Heart right ventricle (tissue), 16 donors: ENCODE data around the gene IL36B. TPM values are rescaled to one million over a fixed set of nuclear protein-coding genes. Genes with fewer than 3 reads are reported as not detected.

Experiments used
- ATAC-seq, 8 donors: fragments of 200-7000 bp; cut with Tn5 transposase; one replicate each; pipeline ENCODE4 v1.9.1; 2020; ENCODE audit warnings: mild to moderate bottlenecking in 8 of 8, moderate library complexity in 8 of 8, moderate number of reproducible peaks in 1 of 8
- DNase-seq, 2 donors: peaks; one replicate each; pipeline ENCODE4 v3.0.0-alpha.2; 2020
- H3K27ac ChIP-seq, 10 donors: fragments of 200-600 bp; sonication (generic) in 2 of 10; one replicate each; pipeline versions ENCODE4 v1.5.0 to v1.8.0; 2020 to 2022; ENCODE audit warnings: mild to moderate bottlenecking in 3 of 10
- H3K27me3 ChIP-seq, 7 donors: fragments of 200-600 bp; one replicate each; pipeline ENCODE4 v1.8.0; 2021 to 2022; ENCODE audit warnings: mild to moderate bottlenecking in 2 of 7
- H3K36me3 ChIP-seq, 9 donors: fragments of 200-600 bp; sonication (generic) in 1 of 9; one replicate each; pipeline versions ENCODE4 v1.5.0 to v1.8.0; 2020 to 2022; ENCODE audit warnings: mild to moderate bottlenecking in 2 of 9
- H3K4me1 ChIP-seq, 9 donors: fragments of 200-600 bp; sonication (generic) in 1 of 9; one replicate each; pipeline versions ENCODE4 v1.5.0 to v1.8.0; 2020 to 2022; ENCODE audit warnings: mild to moderate bottlenecking in 4 of 9
- H3K4me3 ChIP-seq, 10 donors: fragments of 200-600 bp; sonication (generic) in 2 of 10; one replicate each; pipeline versions ENCODE4 v1.5.0 to v1.8.0; 2020 to 2022; ENCODE audit warnings: mild to moderate bottlenecking in 7 of 10, moderate library complexity in 2 of 10
- H3K9me3 ChIP-seq, 11 donors: fragments of 200-600 bp in 10 of 11; sonication (generic) in 2 of 11; one replicate each; pipeline versions ENCODE4 v1.5.0 to v1.8.0; 2013 to 2022; ENCODE audit warnings: mild to moderate bottlenecking in 2 of 11, control low read depth in 1 of 11, moderate library complexity in 1 of 11
- CTCF ChIP-seq, 9 donors: fragments of 200-600 bp; sonication (generic) in 2 of 9; IDR thresholded peaks; one replicate each; pipeline versions ENCODE4 v1.5.0 to v1.8.0; 2021 to 2022; ENCODE audit warnings: antibody characterized with exemption in 9 of 9, mild to moderate bottlenecking in 5 of 9, moderate library complexity in 1 of 9
- WGBS, 2 donors: extraction: QIAGEN DNeasy Blood & Tissue Kit; methylation state at CpG; one replicate each; pipeline ENCODE4 v1.1.7; 2013; ENCODE audit warnings: inconsistent platforms in 1 of 2; 5-methylcytosine and 5-hydroxymethylcytosine counted together
- intact Hi-C, 10 donors: fragments of 100-400 bp; cut with DNase I; formaldehyde crosslinking; loops; one replicate each; pipeline versions ENCODE4 v1.11.1 to v1.14.2; 2022
- polyA plus RNA-seq, 2 donors: library from polyadenylated mRNA; stranded (reverse); fragments of 200-250 nt; gene quantifications; one replicate each; pipeline ENCODE4 v1.2.3, GENCODE V29; 2013
- total RNA-seq, 10 donors: library from RNA; stranded (reverse); fragmentation: NEBNext Ultra II Directional in 3 of 10; extraction: Animal tissue kit (Norgen Biotek cat#: 25700) in 3 of 10; gene quantifications; one replicate each; pipeline versions ENCODE4 v1.2.1 to v1.2.4, GENCODE V29; 2021 to 2023
- donor health status: Arrhythmogenic right ventricular cardiomyopathy.
- donor health status: ischemic (EF 13 %, LVEDD 7.1; RV severe dilation, severe dysfunction).
- donor health status: healthy with polysubstance abuse.
- donor health status: DM: no; HTN: yes; CAD: no.
- donor health status: DM: no; HTN: no; CAD: no.
- donor health status: ischemic (EF 25% LVEDD 6.9; RV normal size, moderate dysfunction).
- donor health status: ischemic (EF 25% LVEDD 5.7; RV mildly dilated, moderate dysfunction).
- donor health status: healthy.
- donor health status: DM: yes; HTN: yes; CAD: no.
- donor health status: Ischemic cardiomyopathy.
- donor health status: ischemic (EF 35%, LVEDD 5.7; RV mildly dilated, moderate dysfunction).
- donor health status: nonischemic (EF 11% LVEDD 7.7; RV severe dilation, severe dysfunction).
- donor health status: DM: yes; HTN: yes; CAD: no.
- donor health status: PGD.
- donor health status: ischemic (EF 29% LVEDD 5.4; RV normal size, mild dysfunction).
- donor health status: nonischemic (EF 23%, LVEDD 6.1; RV moderate dilation, normal function).

IL36B gene
- total and polyA plus RNA-seq, 12 donors: not detected

- DNase-seq: no peak
- intact Hi-C loops: no loop called here
- ATAC-seq: no peak
- H3K4me1 ChIP-seq: no peaks in the 10 kb centered on the region
- no peaks in the 10 kb centered on the region for H3K36me3 ChIP-seq
- WGBS, 2 donors: 85% methylated on average over 5 of the region's 5 CpGs
- peaks cover 0 to 8% (median 0%) of the 10 kb centered on the region in 7 donors for H3K27me3 ChIP-seq
- no peak overlapping the region for H3K27ac ChIP-seq
- no peak for TF ChIP-seq CTCF (IDR thresholded peaks at IDR 0.05)
- H3K4me3 ChIP-seq: no peak overlapping the region
- H3K9me3 ChIP-seq: no peaks in the 10 kb centered on the region
These were observed 11.6 kb upstream of the IL36B start for GRCh38 chr2:113064281-113064680.

- intact Hi-C loops: no loop called here
- Histone ChIP-seq H3K36me3 (no peaks in the 10 kb centered on the region), H3K4me3 (no peak overlapping the region), H3K27ac (no peak overlapping the region), H3K9me3 (no peaks in the 10 kb centered on the region), H3K4me1 (no peaks in the 10 kb centered on the region), H3K27me3 (peaks cover 0 to 8% (median 0%) of the 10 kb centered on the region in 7 donors)
- no peak for TF ChIP-seq CTCF (IDR thresholded peaks at IDR 0.05)
- no peak for ATAC-seq
- WGBS, 2 donors: 87% methylated on average over 18 of the region's 18 CpGs
- DNase-seq: no peak
These were observed 9.5 kb upstream of the IL36B start for GRCh38 chr2:113061896-113062770.

DNA sequence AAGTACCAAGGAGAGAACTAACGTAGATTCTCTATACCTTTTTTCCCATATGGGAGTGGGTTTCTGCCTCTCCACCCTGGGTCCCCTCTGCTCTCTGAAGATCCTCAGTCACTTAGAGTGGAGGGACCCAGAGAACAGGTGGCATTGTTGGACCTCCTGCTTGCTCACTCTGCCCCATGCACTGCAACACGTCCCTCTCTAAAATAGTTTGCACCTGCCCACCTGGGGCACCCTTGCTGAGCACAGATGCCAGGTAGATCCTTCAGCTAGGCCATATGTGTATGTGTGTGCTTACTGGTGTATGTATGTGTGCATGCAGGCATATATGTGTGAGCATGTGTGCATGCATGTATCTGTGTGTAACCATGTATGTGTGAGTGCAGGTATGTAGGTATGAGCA is 8.6 kb upstream of the IL36B start:
- Histone ChIP-seq H3K4me3 (no peak overlapping the region), H3K27me3 (peaks cover 0 to 8% (median 0%) of the 10 kb centered on the region in 7 donors), H3K4me1 (no peaks in the 10 kb centered on the region), H3K36me3 (no peaks in the 10 kb centered on the region), H3K9me3 (peaks cover 0 to 4% (median 0%) of the 10 kb centered on the region in 11 donors), H3K27ac (no peak overlapping the region)
- no peak for DNase-seq
- intact Hi-C loops: no loop called here
- 58 to 66% methylated on average over 2 of the region's 2 CpGs for WGBS, 2 donors
- TF ChIP-seq CTCF (IDR thresholded peaks at IDR 0.05): no peak
- no peak for ATAC-seq

GRCh38 chr2:113060796-113061195 is 8.1 kb upstream of the IL36B start:
- H3K27me3 ChIP-seq: peaks cover 0 to 8% (median 0%) of the 10 kb centered on the region in 7 donors
- no peaks in the 10 kb centered on the region for H3K36me3 ChIP-seq
- peaks cover 0 to 9% (median 0%) of the 10 kb centered on the region in 11 donors for H3K9me3 ChIP-seq
- H3K4me3 ChIP-seq: no peak overlapping the region
- DNase-seq (no peak), ATAC-seq (no peak)
- H3K4me1 ChIP-seq: no peaks in the 10 kb centered on the region
- no peak for TF ChIP-seq CTCF (IDR thresholded peaks at IDR 0.05)
- intact Hi-C loops: no loop called here
- 55 to 58% methylated on average over 1 of the region's 1 CpG for WGBS, 2 donors
- H3K27ac ChIP-seq: no peak overlapping the region
